Left renal pelvis (tissue), 4 donors: ENCODE data around the gene DDX20. TPM values are rescaled to one million over a fixed set of nuclear protein-coding genes. Genes with fewer than 3 reads are reported as not detected.

Source experiments
- DNase-seq, 4 donors: peaks; one replicate each; pipeline ENCODE4 v3.0.0-alpha.2; 2013; ENCODE audit warnings: low read depth in 4 of 4, low spot score in 3 of 4
- polyA plus RNA-seq, 4 donors: library from polyadenylated mRNA; unstranded; fragments of 120-200 nt; gene quantifications; one replicate each; pipeline ENCODE4 v1.2.1, GENCODE V29; 2013; ENCODE audit not compliant: insufficient read length in 4 of 4

The DDX20 gene
- polyA plus RNA-seq = 10 to 100 TPM; 16.1 to 25.8 (median 21.1) TPM

GRCh38 chr1:111755331-111756123, at the start of gene DDX20:
Gene DDX20, plus strand, starts transcription at chr1:111755901. Its CDS starts 24 bp downstream, at chr1:111755925.
- DNase-seq = peak; percentile 91 to 96 (median 94)

GRCh38 chr1:111706921-111707320, 48.8 kb upstream of the DDX20 start:
- no peak for DNase-seq

GRCh38 chr1:111707906-111708305, 47.8 kb upstream of the DDX20 start:
- no peak for DNase-seq

GRCh38 chr1:111709986-111710385, 45.7 kb upstream of the DDX20 start:
- DNase-seq = no peak

GRCh38 chr1:111716333-111716732, 39.4 kb upstream of the DDX20 start:
- DNase-seq = no peak

GRCh38 chr1:111717450-111717849, 38.3 kb upstream of the DDX20 start:
- no peak for DNase-seq

- DNase-seq = no peak
Observed at GRCh38 chr1:111719135-111719534, 36.6 kb upstream of the DDX20 start.

GRCh38 chr1:111719674-111720132, 36.0 kb upstream of the DDX20 start:
- DNase-seq = no peak

- DNase-seq = no peak
Observed at GRCh38 chr1:111720274-111720976, 35.3 kb upstream of the DDX20 start.

- no peak for DNase-seq
Observed at GRCh38 chr1:111720977-111721786, 34.5 kb upstream of the DDX20 start.

GRCh38 chr1:111723091-111723806, 32.5 kb upstream of the DDX20 start:
- no peak for DNase-seq

GRCh38 chr1:111723871-111724270, 31.8 kb upstream of the DDX20 start:
- DNase-seq = no peak

- DNase-seq = no peak
Observed at GRCh38 chr1:111725192-111725591, 30.5 kb upstream of the DDX20 start.

GRCh38 chr1:111727056-111727455, 28.6 kb upstream of the DDX20 start:
- no peak for DNase-seq

GRCh38 chr1:111729271-111729921, 26.3 kb upstream of the DDX20 start:
- DNase-seq = no peak

GRCh38 chr1:111729946-111730681, 25.6 kb upstream of the DDX20 start:
- no peak for DNase-seq

- DNase-seq = no peak
Observed at GRCh38 chr1:111730706-111731105, 25.0 kb upstream of the DDX20 start.

GRCh38 chr1:111731956-111732355, 23.7 kb upstream of the DDX20 start:
- DNase-seq = no peak

- DNase-seq = no peak
Observed at GRCh38 chr1:111732718-111733117, 23.0 kb upstream of the DDX20 start.
